GM18861 (cell line): ENCODE data around the gene UBE2N.
A peak's percentile ranks its signal among the peaks of the same experiment; 100 is the strongest.
"Not testable (repeated sequence)": the region's sequence is repeated elsewhere in the genome, so short reads cannot be mapped to it uniquely, and the experiment has no call there.

Source experiments
- ATAC-seq: cut with Tn5 transposase; IDR thresholded peaks from one replicate; pipeline ENCODE4 v1.9.1; 2021; ENCODE audit not compliant: unreplicated experiment

Gene UBE2N

GRCh38 chr12:93381976-93382437 is 59.7 kb downstream of the UBE2N start:
- not testable (repeated sequence) for ATAC-seq

GRCh38 chr12:93381161-93381975 is 60.4 kb downstream of the UBE2N start:
- no peak for ATAC-seq

- ATAC-seq, result no peak
These were observed 61.1 kb downstream of the UBE2N start for GRCh38 chr12:93380480-93381121.

GRCh38 chr12:93379981-93380361 is 61.8 kb downstream of the UBE2N start:
- no peak for ATAC-seq

GRCh38 chr12:93379326-93379980 is 62.3 kb downstream of the UBE2N start:
- ATAC-seq, result no peak

GRCh38 chr12:93378998-93379325 is 62.8 kb downstream of the UBE2N start:
- ATAC-seq, result no peak

- peak; percentile 17 for ATAC-seq
These were observed 63.4 kb downstream of the UBE2N start for GRCh38 chr12:93378196-93378997.

- ATAC-seq, result peak; percentile 48
These were observed 64.2 kb downstream of the UBE2N start, which contains the start of gene NUDT4 for GRCh38 chr12:93377252-93378195. Gene NUDT4 (plus strand): TSS chr12:93377925. CDS start chr12:93378323, 398 bp downstream.

GRCh38 chr12:93376436-93377251 is 65.1 kb downstream of the UBE2N start:
- ATAC-seq, result no peak

- no peak for ATAC-seq
These were observed 65.8 kb downstream of the UBE2N start for GRCh38 chr12:93375906-93376305.

GRCh38 chr12:93373961-93374656 is 67.6 kb downstream of the UBE2N start:
- no peak for ATAC-seq

GRCh38 chr12:93370947-93371346 is 70.8 kb downstream of the UBE2N start:
- ATAC-seq, result no peak

GRCh38 chr12:93369505-93369904 is 72.2 kb downstream of the UBE2N start:
- ATAC-seq, result no peak

GRCh38 chr12:93368766-93369165 is 73.0 kb downstream of the UBE2N start:
- ATAC-seq, result no peak

- no peak for ATAC-seq
These were observed 75.3 kb downstream of the UBE2N start for GRCh38 chr12:93366422-93366821.

- no peak for ATAC-seq
These were observed 75.9 kb downstream of the UBE2N start for GRCh38 chr12:93365616-93366405.

GRCh38 chr12:93363841-93364297 is 77.9 kb downstream of the UBE2N start:
- peak; percentile 77 for ATAC-seq
